Measurements from ENCODE around the gene HJURP. TPM values are rescaled to one million over a fixed set of nuclear protein-coding genes. Genes with fewer than 3 reads are reported as not detected.

Gene HJURP
- total and polyA plus RNA-seq, 9 of the 15 experiments (the other 6 are each of a cell fraction or from before 2014, with no cell fraction given): 13.8 to 102 (median 28.3) TPM

GRCh38 chr2:233800208-233800607, 54.1 kb downstream of the HJURP start:
- TF ChIP-seq ZBTB12 (CRISPR knock-in tag; IDR thresholded peaks at IDR 0.05) (no peak), ZFP1 (CRISPR knock-in tag; IDR thresholded peaks at IDR 0.05) (no peak), TAF15 (IDR thresholded peaks at IDR 0.05; ENCODE audit: low read depth, low read length) (no peak), CEBPB (tag; IDR thresholded peaks at IDR 0.05) (no peak)
- Histone ChIP-seq H3K27me3 (ENCODE audit: control insufficient read depth in 2 of 2, insufficient read depth in 2 of 2, low read length in 2 of 2) (peaks cover 0 to 6% of the 10 kb centered on the region in 2 experiments; a peak in 2 of 5 replicates), H3K4me1 (replicated peaks in 1 of 2; ENCODE audit: control insufficient read depth in 2 of 2, insufficient read depth in 2 of 2, low read length in 2 of 2) (no peaks in the 10 kb centered on the region; a peak in 1 of 5 replicates), H3K9me1 (ENCODE audit: control insufficient read depth, insufficient read depth, low read length) (no peaks in the 10 kb centered on the region), H2AFZ (ENCODE audit: low read depth, low read length) (no peak overlapping the region), H4K20me1 (replicated peaks; ENCODE audit: control insufficient read depth, insufficient read depth, low read length) (no peaks in the 10 kb centered on the region), H3K9ac (ENCODE audit: insufficient read depth in 1 of 2, low read depth in 2 of 2, low read length in 2 of 2) (no peak overlapping the region), H3K79me2 (ENCODE audit: control insufficient read depth, insufficient read depth, low read length) (no peaks in the 10 kb centered on the region), H3K4me3 (no peak overlapping the region), H3K9me3 (replicated peaks; ENCODE audit: control insufficient read depth, insufficient read depth, low read depth, low read length) (no peaks in the 10 kb centered on the region), H3K4me2 (ENCODE audit: insufficient read depth, low read length) (no peak overlapping the region), H3K27ac (ENCODE audit: extremely low read depth, low read depth, low read length) (no peak overlapping the region), H3K36me3 (ENCODE audit: control insufficient read depth, insufficient read depth, low read length) (no peaks in the 10 kb centered on the region)
- POLR2A ChIA-PET: no interaction called here
- 0% methylated on average over 7 of the region's 7 CpGs for WGBS (ENCODE audit: insufficient coverage, low coverage, missing lambda C conversion rate)
- DNase-seq (ENCODE audit: extremely low read depth in 1 of 4, low spot score in 3 of 4) (no peak), ATAC-seq (no peak), FAIRE-seq (no peak)
- CTCF ChIA-PET (ENCODE audit: low intra/inter-chr PET ratio): no interaction called here
- in situ Hi-C loops (cut with MboI) (no loop called here), intact Hi-C loops (cut with micrococcal nuclease) (no loop called here)
- BruUV-seq (replicated peaks): no TSS peak

GRCh38 chr2:233799716-233800115, 54.6 kb downstream of the HJURP start:
- in situ Hi-C loops (cut with MboI): no loop called here
- no peak for FAIRE-seq
- TF ChIP-seq CCAR2 (IDR thresholded peaks at IDR 0.05; ENCODE audit: low read depth, low read length): no peak
- TF ChIP-seq CREB5 (CRISPR knock-in tag; IDR thresholded peaks at IDR 0.05): no peak
- no peak for TF ChIP-seq ZZZ3 (IDR thresholded peaks at IDR 0.05)
- TF ChIP-seq BRCA1 (IDR thresholded peaks at IDR 0.05): no peak
- no peak for TF ChIP-seq BRCA1 (CRISPR knock-in tag; IDR thresholded peaks at IDR 0.05)
- no peak for TF ChIP-seq EP400 (IDR thresholded peaks at IDR 0.05)
- no peak for TF ChIP-seq CREBBP (IDR thresholded peaks at IDR 0.05; ENCODE audit: low read depth, low read length)

More at GRCh38 chr2:233799716-233800115, 54.6 kb downstream of the HJURP start:
- Histone ChIP-seq H3K4me2 (ENCODE audit: insufficient read depth, low read length) (no peak overlapping the region), H3K9me1 (ENCODE audit: control insufficient read depth, insufficient read depth, low read length) (no peaks in the 10 kb centered on the region), H3K27ac (ENCODE audit: extremely low read depth, low read depth, low read length) (no peak overlapping the region), H3K79me2 (ENCODE audit: control insufficient read depth, insufficient read depth, low read length) (no peaks in the 10 kb centered on the region), H3K4me1 (replicated peaks in 1 of 2; ENCODE audit: control insufficient read depth in 2 of 2, insufficient read depth in 2 of 2, low read length in 2 of 2) (no peaks in the 10 kb centered on the region; a peak in 1 of 5 replicates), H3K27me3 (ENCODE audit: control insufficient read depth in 2 of 2, insufficient read depth in 2 of 2, low read length in 2 of 2) (peaks cover 0 to 6% of the 10 kb centered on the region in 2 experiments; a peak in 2 of 5 replicates), H3K9me3 (replicated peaks; ENCODE audit: control insufficient read depth, insufficient read depth, low read depth, low read length) (no peaks in the 10 kb centered on the region), H4K20me1 (replicated peaks; ENCODE audit: control insufficient read depth, insufficient read depth, low read length) (no peaks in the 10 kb centered on the region), H2AFZ (ENCODE audit: low read depth, low read length) (no peak overlapping the region), H3K4me3 (no peak overlapping the region), H3K36me3 (ENCODE audit: control insufficient read depth, insufficient read depth, low read length) (no peaks in the 10 kb centered on the region), H3K9ac (ENCODE audit: insufficient read depth in 1 of 2, low read depth in 2 of 2, low read length in 2 of 2) (no peak overlapping the region)
- 0% methylated on average over 5 of the region's 5 CpGs for WGBS (ENCODE audit: insufficient coverage, low coverage, missing lambda C conversion rate)
- DNase-seq (ENCODE audit: extremely low read depth in 1 of 4, low spot score in 3 of 4): no peak
- POLR2A ChIA-PET: no interaction called here
- intact Hi-C loops (cut with micrococcal nuclease): no loop called here
- BruUV-seq (replicated peaks): no TSS peak
- ATAC-seq: no peak
- CTCF ChIA-PET (ENCODE audit: low intra/inter-chr PET ratio): no interaction called here

Data from K562 (cell line).